ENCODE measurements around the gene TTI1. TPM values are rescaled to one million over a fixed set of nuclear protein-coding genes. Genes with fewer than 3 reads are reported as not detected.

Gene TTI1
- total RNA-seq, 1 experiment from 2014 or later, result 33.5 TPM

- no peak for DNase-seq (ENCODE audit: low read depth)
These were observed 94.3 kb downstream of the TTI1 start for GRCh38 chr20:37938954-37939353.

- no peak for DNase-seq (ENCODE audit: low read depth)
These were observed 95.0 kb downstream of the TTI1 start for GRCh38 chr20:37938181-37938750.

- DNase-seq (ENCODE audit: low read depth), result no peak
These were observed 95.6 kb downstream of the TTI1 start for GRCh38 chr20:37937686-37938085.

- DNase-seq (ENCODE audit: low read depth), result no peak
These were observed 96.8 kb downstream of the TTI1 start for GRCh38 chr20:37936451-37936850.

- no peak for DNase-seq (ENCODE audit: low read depth)
These were observed 97.2 kb downstream of the TTI1 start for GRCh38 chr20:37936041-37936440.

- peak; percentile 18 for DNase-seq (ENCODE audit: low read depth)
These were observed 97.8 kb downstream of the TTI1 start for GRCh38 chr20:37935435-37935834.

- DNase-seq (ENCODE audit: low read depth), result no peak
These were observed 98.5 kb downstream of the TTI1 start for GRCh38 chr20:37934634-37935375.

GRCh38 chr20:37933786-37934633 lies 99.2 kb downstream of the TTI1 start:
- no peak for DNase-seq (ENCODE audit: low read depth)

Other genes with a start within 250 kb of the TTI1 start
- 35.2 and 47.3 TPM in 2 replicates for gene VSTM2L, start 130.3 kb downstream of the TTI1 start, total RNA-seq (2014; rRNA removed)
- gene RPRD1B, start 290 bp upstream of the TTI1 start, total RNA-seq (2014; rRNA removed), result 15.8 and 21.3 TPM in 2 replicates
- 6.3 and 7.4 TPM in 2 replicates for gene TGM2, start 131.8 kb upstream of the TTI1 start, total RNA-seq (2014; rRNA removed)
- gene KIAA1755, start 227.3 kb upstream of the TTI1 start, total RNA-seq (2014; rRNA removed), result 0.17 and 0.45 TPM in 2 replicates